Femur (tissue), 1 donor: ENCODE results near the gene MGLL.
A peak's percentile ranks its signal among the peaks of the same experiment; 100 is the strongest.

Source experiments
- DNase-seq: peaks from one replicate; pipeline ENCODE4 v3.0.0-alpha.2; 2017

MGLL gene

GRCh38 chr3:127787571-127788365, 34.5 kb downstream of the MGLL start:
- peak; percentile 42 for DNase-seq

GRCh38 chr3:127787071-127787490, 35.2 kb downstream of the MGLL start:
- peak; percentile 78 for DNase-seq

GRCh38 chr3:127786353-127787070, 35.8 kb downstream of the MGLL start:
- peak; percentile 93 for DNase-seq

- no peak for DNase-seq
Observed at GRCh38 chr3:127785711-127786265, 36.5 kb downstream of the MGLL start.

- no peak for DNase-seq
Observed at GRCh38 chr3:127784865-127785710, 37.2 kb downstream of the MGLL start.

GRCh38 chr3:127784283-127784682, 38.0 kb downstream of the MGLL start:
- DNase-seq = no peak

GRCh38 chr3:127783642-127784160, 38.6 kb downstream of the MGLL start:
- DNase-seq = no peak

- DNase-seq = no peak
Observed at GRCh38 chr3:127783166-127783565, 39.1 kb downstream of the MGLL start.

GRCh38 chr3:127781411-127782001, 40.8 kb downstream of the MGLL start:
- no peak for DNase-seq

GRCh38 chr3:127780536-127781400, 41.5 kb downstream of the MGLL start:
- DNase-seq = no peak

- DNase-seq = no peak
Observed at GRCh38 chr3:127779747-127780146, 42.6 kb downstream of the MGLL start.

GRCh38 chr3:127777921-127778656, 44.2 kb downstream of the MGLL start:
- DNase-seq = peak; percentile 52

GRCh38 chr3:127777332-127777731, 45.0 kb downstream of the MGLL start:
- no peak for DNase-seq

GRCh38 chr3:127776347-127776746, 46.0 kb downstream of the MGLL start:
- no peak for DNase-seq

GRCh38 chr3:127775398-127776109, 46.8 kb downstream of the MGLL start:
- peak; percentile 79 for DNase-seq

- DNase-seq = no peak
Observed at GRCh38 chr3:127774647-127775046, 47.7 kb downstream of the MGLL start.

- no peak for DNase-seq
Observed at GRCh38 chr3:127773752-127774395, 48.4 kb downstream of the MGLL start.

- no peak for DNase-seq
Observed at GRCh38 chr3:127772827-127773751, 49.2 kb downstream of the MGLL start.
